Neural cell (in vitro differentiated cells): ENCODE results near the gene KLHDC4. TPM values are rescaled to one million over a fixed set of nuclear protein-coding genes. Genes with fewer than 3 reads are reported as not detected.

Experiments
- H2AFZ ChIP-seq: fragments of 200-600, 300-800 bp; sonication (generic), shearing (Covaris generic); 2 replicates; pipeline ENCODE4 v1.6.0; 2014; ENCODE audit warnings: low read depth, mild to moderate bottlenecking, antibody characterized with exemption, low read length, moderate library complexity
- H3F3A ChIP-seq: fragments of 200-600 bp; shearing (Covaris generic); 2 replicates; pipeline ENCODE4 v1.6.1; 2016; ENCODE audit warnings: mild to moderate bottlenecking, moderate library complexity, mixed read lengths, antibody characterized with exemption, low read length; ENCODE audit not compliant: insufficient read depth, poor library complexity, severe bottlenecking
- H3K27ac ChIP-seq: fragments of 200-600, 300-800 bp; sonication (generic), shearing (Covaris generic); 2 replicates; pipeline ENCODE4 v1.5.1; 2014; ENCODE audit warnings: mild to moderate bottlenecking, low read length, moderate library complexity
- H3K27me3 ChIP-seq: fragments of 300-800, 200-600 bp; sonication (generic), shearing (Covaris generic); 2 replicates; pipeline ENCODE4 v1.6.0; 2014; ENCODE audit warnings: mild to moderate bottlenecking, low read depth, low read length, moderate library complexity; ENCODE audit not compliant: insufficient read depth
- H3K36me3 ChIP-seq: fragments of 300-800, 200-600 bp; sonication (generic), shearing (Covaris generic); 2 replicates; pipeline ENCODE4 v1.5.1; 2014; ENCODE audit warnings: mild to moderate bottlenecking, antibody characterized with exemption, low read length, moderate library complexity; ENCODE audit not compliant: insufficient read depth
- H3K4me2 ChIP-seq: fragments of 300-800, 200-600 bp; sonication (generic), shearing (Covaris generic); 2 replicates; pipeline ENCODE4 v1.6.0; 2014; ENCODE audit warnings: mild to moderate bottlenecking, low read length
- H3K4me3 ChIP-seq: fragments of 300-800, 200-600 bp; sonication (generic), shearing (Covaris generic); 2 replicates; pipeline ENCODE4 v1.5.1; 2014; ENCODE audit warnings: mild to moderate bottlenecking, low read length, moderate library complexity
- H3K79me2 ChIP-seq: fragments of 200-600 bp; shearing (Covaris generic); replicated peaks from 2 replicates; pipeline ENCODE4 v1.6.0; 2014; ENCODE audit warnings: mild to moderate bottlenecking, low read length, moderate library complexity; ENCODE audit not compliant: insufficient read depth
- H3K9ac ChIP-seq: fragments of 300-800, 200-600 bp; sonication (generic), shearing (Covaris generic); 2 replicates; pipeline ENCODE4 v1.6.1; 2016; ENCODE audit warnings: mild to moderate bottlenecking, low read length, mixed read lengths
- H3K9me2 ChIP-seq: fragments of 200-600 bp; shearing (Covaris generic); 2 replicates; pipeline ENCODE4 v1.6.1; 2016; ENCODE audit warnings: mild to moderate bottlenecking, low read length, mixed read lengths; ENCODE audit not compliant: insufficient read depth
- H3K9me3 ChIP-seq: fragments of 200-600, 300-800 bp; sonication (generic), shearing (Covaris generic); 2 replicates; pipeline ENCODE4 v1.6.1; 2016; ENCODE audit warnings: mild to moderate bottlenecking, mixed run types, low read length, moderate library complexity, mixed read lengths
- H4K20me1 ChIP-seq: fragments of 200-600 bp; shearing (Covaris generic); 2 replicates; pipeline ENCODE4 v1.6.1; 2016; ENCODE audit warnings: mild to moderate bottlenecking, mixed run types; ENCODE audit not compliant: insufficient read depth
- EP300 ChIP-seq: fragments of 450-650 bp; conservative IDR thresholded peaks from 2 replicates; pipeline ENCODE4 v1.6.1; 2014; ENCODE audit warnings: antibody characterized with exemption, mild to moderate bottlenecking, moderate library complexity; ENCODE audit not compliant: poor library complexity, severe bottlenecking
- EZH2 ChIP-seq: fragments of 200-600, 300-800 bp; shearing (Covaris generic), sonication (generic); IDR thresholded peaks from 2 replicates; pipeline ENCODE4 v1.6.1; 2014; ENCODE audit warnings: antibody characterized with exemption, low read length, borderline replicate concordance, mild to moderate bottlenecking; ENCODE audit not compliant: insufficient read depth, poor library complexity, severe bottlenecking
- MXI1 ChIP-seq: fragments of 450-650 bp; conservative IDR thresholded peaks from 2 replicates; pipeline ENCODE4 v1.6.1; 2014; ENCODE audit warnings: antibody characterized with exemption, mild to moderate bottlenecking; ENCODE audit not compliant: poor library complexity, severe bottlenecking
- POLR2AphosphoS5 ChIP-seq: IDR thresholded peaks from 2 replicates; pipeline ENCODE4 v1.6.1; 2012
- RAD21 ChIP-seq: fragments of 450-650 bp; conservative IDR thresholded peaks from 2 replicates; pipeline ENCODE4 v1.6.1; 2014; ENCODE audit warnings: antibody characterized with exemption, mild to moderate bottlenecking, moderate library complexity
- SMC3 ChIP-seq: fragments of 450-650 bp; conservative IDR thresholded peaks from 2 replicates; pipeline ENCODE4 v1.6.1; 2014; ENCODE audit warnings: antibody characterized with exemption, mild to moderate bottlenecking, moderate library complexity; ENCODE audit not compliant: poor library complexity
- TAF1 ChIP-seq: IDR thresholded peaks from 2 replicates; pipeline ENCODE4 v1.6.1; 2012; ENCODE audit warnings: low read depth
- polyA plus RNA-seq: library from polyadenylated mRNA; depleted of rRNA; stranded (reverse); fragments of >200 nt; gene quantifications from 2 replicates; pipeline ENCODE4 v1.2.3, GENCODE V29; 2014
- TF ChIP-seq, protein P1 (sequence below): IDR thresholded peaks from 2 replicates; pipeline ENCODE4 v1.6.1; 2012; ENCODE audit warnings: borderline replicate concordance
- TF ChIP-seq, protein P2 (sequence below): fragments of 450-650 bp; IDR thresholded peaks from 2 replicates; pipeline ENCODE4 v1.5.1; 2014; ENCODE audit warnings: antibody characterized with exemption, mild to moderate bottlenecking, moderate library complexity; ENCODE audit not compliant: poor library complexity, severe bottlenecking

Gene KLHDC4
- polyA plus RNA-seq, 1 donor from 2014 or later, result 27.5 TPM

- no peaks in the 10 kb centered on the region for H3F3A ChIP-seq
- H3K4me2 ChIP-seq, result no peak overlapping the region
- H3K79me2 ChIP-seq, result no peaks in the 10 kb centered on the region
- no peaks in the 10 kb centered on the region for H3K27me3 ChIP-seq
- no peaks in the 10 kb centered on the region for H4K20me1 ChIP-seq
- no peak overlapping the region for H3K9ac ChIP-seq
- no peaks in the 10 kb centered on the region for H3K9me3 ChIP-seq
- H3K9me2 ChIP-seq, result no peaks in the 10 kb centered on the region
- TF ChIP-seq EZH2 (no peak), MXI1 (no peak), SMC3 (no peak), RAD21 (no peak), TAF1 (no peak), EP300 (no peak), POLR2AphosphoS5 (no peak)
- TF ChIP-seq, protein P1, sequence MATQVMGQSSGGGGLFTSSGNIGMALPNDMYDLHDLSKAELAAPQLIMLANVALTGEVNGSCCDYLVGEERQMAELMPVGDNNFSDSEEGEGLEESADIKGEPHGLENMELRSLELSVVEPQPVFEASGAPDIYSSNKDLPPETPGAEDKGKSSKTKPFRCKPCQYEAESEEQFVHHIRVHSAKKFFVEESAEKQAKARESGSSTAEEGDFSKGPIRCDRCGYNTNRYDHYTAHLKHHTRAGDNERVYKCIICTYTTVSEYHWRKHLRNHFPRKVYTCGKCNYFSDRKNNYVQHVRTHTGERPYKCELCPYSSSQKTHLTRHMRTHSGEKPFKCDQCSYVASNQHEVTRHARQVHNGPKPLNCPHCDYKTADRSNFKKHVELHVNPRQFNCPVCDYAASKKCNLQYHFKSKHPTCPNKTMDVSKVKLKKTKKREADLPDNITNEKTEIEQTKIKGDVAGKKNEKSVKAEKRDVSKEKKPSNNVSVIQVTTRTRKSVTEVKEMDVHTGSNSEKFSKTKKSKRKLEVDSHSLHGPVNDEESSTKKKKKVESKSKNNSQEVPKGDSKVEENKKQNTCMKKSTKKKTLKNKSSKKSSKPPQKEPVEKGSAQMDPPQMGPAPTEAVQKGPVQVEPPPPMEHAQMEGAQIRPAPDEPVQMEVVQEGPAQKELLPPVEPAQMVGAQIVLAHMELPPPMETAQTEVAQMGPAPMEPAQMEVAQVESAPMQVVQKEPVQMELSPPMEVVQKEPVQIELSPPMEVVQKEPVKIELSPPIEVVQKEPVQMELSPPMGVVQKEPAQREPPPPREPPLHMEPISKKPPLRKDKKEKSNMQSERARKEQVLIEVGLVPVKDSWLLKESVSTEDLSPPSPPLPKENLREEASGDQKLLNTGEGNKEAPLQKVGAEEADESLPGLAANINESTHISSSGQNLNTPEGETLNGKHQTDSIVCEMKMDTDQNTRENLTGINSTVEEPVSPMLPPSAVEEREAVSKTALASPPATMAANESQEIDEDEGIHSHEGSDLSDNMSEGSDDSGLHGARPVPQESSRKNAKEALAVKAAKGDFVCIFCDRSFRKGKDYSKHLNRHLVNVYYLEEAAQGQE, result no peak
- TF ChIP-seq, protein P2, sequence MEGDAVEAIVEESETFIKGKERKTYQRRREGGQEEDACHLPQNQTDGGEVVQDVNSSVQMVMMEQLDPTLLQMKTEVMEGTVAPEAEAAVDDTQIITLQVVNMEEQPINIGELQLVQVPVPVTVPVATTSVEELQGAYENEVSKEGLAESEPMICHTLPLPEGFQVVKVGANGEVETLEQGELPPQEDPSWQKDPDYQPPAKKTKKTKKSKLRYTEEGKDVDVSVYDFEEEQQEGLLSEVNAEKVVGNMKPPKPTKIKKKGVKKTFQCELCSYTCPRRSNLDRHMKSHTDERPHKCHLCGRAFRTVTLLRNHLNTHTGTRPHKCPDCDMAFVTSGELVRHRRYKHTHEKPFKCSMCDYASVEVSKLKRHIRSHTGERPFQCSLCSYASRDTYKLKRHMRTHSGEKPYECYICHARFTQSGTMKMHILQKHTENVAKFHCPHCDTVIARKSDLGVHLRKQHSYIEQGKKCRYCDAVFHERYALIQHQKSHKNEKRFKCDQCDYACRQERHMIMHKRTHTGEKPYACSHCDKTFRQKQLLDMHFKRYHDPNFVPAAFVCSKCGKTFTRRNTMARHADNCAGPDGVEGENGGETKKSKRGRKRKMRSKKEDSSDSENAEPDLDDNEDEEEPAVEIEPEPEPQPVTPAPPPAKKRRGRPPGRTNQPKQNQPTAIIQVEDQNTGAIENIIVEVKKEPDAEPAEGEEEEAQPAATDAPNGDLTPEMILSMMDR, result no peak
- no peak overlapping the region for H3K27ac ChIP-seq
- H2AFZ ChIP-seq, result no peak overlapping the region
- H3K4me3 ChIP-seq, result no peak overlapping the region
- no peaks in the 10 kb centered on the region for H3K36me3 ChIP-seq
These were observed 79.1 kb downstream of the KLHDC4 start for GRCh38 chr16:87686697-87687096.

DNA sequence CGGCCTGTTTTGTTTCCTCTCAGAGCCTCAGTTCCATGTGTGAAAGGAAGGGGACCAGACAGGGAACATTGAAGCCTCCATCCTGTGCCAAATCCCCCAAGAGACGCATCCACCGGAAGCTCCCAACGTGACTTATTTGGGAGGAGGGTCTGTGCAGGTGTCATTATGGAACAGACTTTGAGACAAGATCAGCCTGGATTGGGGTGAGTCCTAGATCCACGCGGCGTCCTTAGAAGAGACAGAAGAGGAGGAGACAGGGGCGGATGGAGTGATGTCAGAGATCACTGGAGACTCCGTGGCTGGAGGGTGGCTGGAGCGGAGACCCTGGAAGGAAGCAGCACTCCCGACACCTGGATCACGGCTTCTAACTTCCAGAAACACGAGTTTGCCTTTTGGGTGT, 80.0 kb downstream of the KLHDC4 start:
- TF ChIP-seq TAF1 (no peak), POLR2AphosphoS5 (no peak), EZH2 (no peak), RAD21 (no peak), SMC3 (no peak), EP300 (no peak), MXI1 (no peak)
- TF ChIP-seq, protein P2, result no peak
- TF ChIP-seq, protein P1, result no peak
- no peaks in the 10 kb centered on the region for H3F3A ChIP-seq
- H3K4me3 ChIP-seq, result no peak overlapping the region
- H3K27me3 ChIP-seq, result no peaks in the 10 kb centered on the region
- no peaks in the 10 kb centered on the region for H4K20me1 ChIP-seq
- H3K79me2 ChIP-seq, result no peaks in the 10 kb centered on the region
- H3K36me3 ChIP-seq, result no peaks in the 10 kb centered on the region
- H3K9me2 ChIP-seq, result no peaks in the 10 kb centered on the region
- H3K27ac ChIP-seq, result no peak overlapping the region
- H3K9me3 ChIP-seq, result no peaks in the 10 kb centered on the region
- H2AFZ ChIP-seq, result no peak overlapping the region
- H3K9ac ChIP-seq, result no peak overlapping the region
- no peak overlapping the region for H3K4me2 ChIP-seq
